Muscle of arm (tissue), 12 donors: ENCODE results near the gene GRK2. TPM values are rescaled to one million over a fixed set of nuclear protein-coding genes. Genes with fewer than 3 reads are reported as not detected.
A peak's percentile ranks its signal among the peaks of the same experiment; 100 is the strongest.
"Not testable (repeated sequence)": the region's sequence is repeated elsewhere in the genome, so short reads cannot be mapped to it uniquely, and the experiment has no call there.

Source experiments
- DNase-seq: peaks from one replicate; pipeline ENCODE4 v3.0.0-alpha.2; 2013
- polyA plus RNA-seq, 12 donors: library from polyadenylated mRNA; unstranded; fragments of 120-200 nt; gene quantifications; one replicate each; pipeline ENCODE4 v1.2.1, GENCODE V29; 2013; ENCODE audit not compliant: insufficient read length in 12 of 12

The GRK2 gene
- polyA plus RNA-seq, 12 donors = 40.2 to 56.4 (median 48.0) TPM; not detected in 1

GRCh38 chr11:67251841-67252240 is 14.4 kb upstream of the GRK2 start:
- no peak for DNase-seq

GRCh38 chr11:67252831-67253239 is 13.4 kb upstream of the GRK2 start:
- no peak for DNase-seq

- DNase-seq = no peak
Measured at GRCh38 chr11:67253872-67254624, 12.2 kb upstream of the GRK2 start.

- DNase-seq = no peak
Measured at GRCh38 chr11:67254798-67255197, 11.5 kb upstream of the GRK2 start.

- no peak for DNase-seq
Measured at GRCh38 chr11:67255353-67255752, 10.9 kb upstream of the GRK2 start.

- no peak for DNase-seq
Measured at GRCh38 chr11:67255864-67256263, 10.4 kb upstream of the GRK2 start.

GRCh38 chr11:67256477-67257135 is 9.7 kb upstream of the GRK2 start:
- DNase-seq = no peak

GRCh38 chr11:67260406-67260805 is 5.9 kb upstream of the GRK2 start:
- no peak for DNase-seq

GRCh38 chr11:67260885-67261639 is 5.2 kb upstream of the GRK2 start:
- DNase-seq = not testable (repeated sequence)

- no peak for DNase-seq
Measured at GRCh38 chr11:67261640-67261945, 4.7 kb upstream of the GRK2 start.

GRCh38 chr11:67261946-67262681 is 4.2 kb upstream of the GRK2 start:
- no peak for DNase-seq

GRCh38 chr11:67262731-67263675 is 3.3 kb upstream of the GRK2 start:
- peak; percentile 70 for DNase-seq

GRCh38 chr11:67264260-67264659 is 2.0 kb upstream of the GRK2 start:
- no peak for DNase-seq

GRCh38 chr11:67264877-67265632 is 1.2 kb upstream of the GRK2 start:
- no peak for DNase-seq

- peak; percentile 72 for DNase-seq
Measured at GRCh38 chr11:67265633-67266448, 432 bp upstream of the GRK2 start.

- no peak for DNase-seq
Measured at GRCh38 chr11:67267188-67268080, 1.2 kb downstream of the GRK2 start.

GRCh38 chr11:67268081-67268961 is 2.0 kb downstream of the GRK2 start:
- DNase-seq = no peak
